HG02642 (cell line): ENCODE measurements around the gene MRPL20.
"Not testable (repeated sequence)": the region's sequence is repeated elsewhere in the genome, so short reads cannot be mapped to it uniquely, and the experiment has no call there.

Source experiments
- ATAC-seq: cut with Tn5 transposase; IDR thresholded peaks from one replicate; pipeline ENCODE4 v1.9.1; 2021; ENCODE audit warnings: mild to moderate bottlenecking; ENCODE audit not compliant: unreplicated experiment, poor library complexity

MRPL20 gene

GRCh38 chr1:1437904-1438376 lies 30.8 kb upstream of the MRPL20 start:
- ATAC-seq = peak; percentile 32

DNA sequence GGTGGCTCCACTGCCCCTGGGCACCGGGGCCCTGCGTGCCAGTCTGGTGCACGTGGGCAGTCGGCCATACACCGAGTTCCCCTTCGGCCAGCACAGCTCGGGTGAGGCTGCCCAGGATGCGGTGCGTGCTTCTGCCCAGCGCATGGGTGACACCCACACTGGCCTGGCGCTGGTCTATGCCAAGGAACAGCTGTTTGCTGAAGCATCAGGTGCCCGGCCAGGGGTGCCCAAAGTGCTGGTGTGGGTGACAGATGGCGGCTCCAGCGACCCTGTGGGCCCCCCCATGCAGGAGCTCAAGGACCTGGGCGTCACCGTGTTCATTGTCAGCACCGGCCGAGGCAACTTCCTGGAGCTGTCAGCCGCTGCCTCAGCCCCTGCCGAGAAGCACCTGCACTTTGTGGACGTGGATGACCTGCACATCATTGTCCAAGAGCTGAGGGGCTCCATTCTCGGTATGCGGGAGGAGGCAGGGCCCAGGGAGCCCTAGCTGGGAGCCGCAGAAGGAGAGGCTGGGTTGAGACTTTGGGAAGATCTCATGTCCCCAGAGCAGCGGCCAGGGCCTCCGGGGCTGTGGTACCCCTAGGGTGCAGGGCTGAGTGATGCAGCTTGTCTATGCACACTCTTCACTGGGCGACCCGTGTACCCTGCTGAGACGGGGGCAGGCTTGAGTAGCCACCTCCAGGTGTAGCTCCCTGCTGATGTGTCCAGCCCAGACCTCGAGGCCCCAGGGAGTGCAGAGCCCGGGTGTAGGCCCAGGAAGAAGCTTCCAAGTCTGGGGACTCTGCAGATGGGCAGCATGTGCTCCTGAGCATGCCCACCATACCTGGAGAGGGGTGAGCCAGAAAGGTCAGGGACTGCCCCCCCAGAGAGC lies 30.2 kb upstream of the MRPL20 start:
- no peak for ATAC-seq

DNA sequence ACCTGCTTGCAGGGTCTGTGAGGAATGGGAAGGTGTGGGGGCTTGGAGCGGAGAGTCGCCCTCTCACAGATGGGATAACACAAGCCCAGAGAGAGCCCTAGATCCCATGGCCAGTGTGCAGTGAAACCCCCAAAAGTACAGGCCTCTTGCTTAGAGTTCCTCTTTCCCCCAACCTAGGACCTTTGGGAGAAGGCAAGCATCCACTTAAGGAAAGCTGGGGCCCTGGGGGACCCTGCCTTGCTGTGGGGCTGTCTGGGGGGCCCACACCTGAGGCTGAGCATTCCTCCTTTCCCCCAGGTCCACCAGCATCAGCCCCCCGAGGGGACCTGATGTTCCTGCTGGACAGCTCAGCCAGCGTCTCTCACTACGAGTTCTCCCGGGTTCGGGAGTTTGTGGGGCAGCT lies 29.5 kb upstream of the MRPL20 start:
- no peak for ATAC-seq

DNA sequence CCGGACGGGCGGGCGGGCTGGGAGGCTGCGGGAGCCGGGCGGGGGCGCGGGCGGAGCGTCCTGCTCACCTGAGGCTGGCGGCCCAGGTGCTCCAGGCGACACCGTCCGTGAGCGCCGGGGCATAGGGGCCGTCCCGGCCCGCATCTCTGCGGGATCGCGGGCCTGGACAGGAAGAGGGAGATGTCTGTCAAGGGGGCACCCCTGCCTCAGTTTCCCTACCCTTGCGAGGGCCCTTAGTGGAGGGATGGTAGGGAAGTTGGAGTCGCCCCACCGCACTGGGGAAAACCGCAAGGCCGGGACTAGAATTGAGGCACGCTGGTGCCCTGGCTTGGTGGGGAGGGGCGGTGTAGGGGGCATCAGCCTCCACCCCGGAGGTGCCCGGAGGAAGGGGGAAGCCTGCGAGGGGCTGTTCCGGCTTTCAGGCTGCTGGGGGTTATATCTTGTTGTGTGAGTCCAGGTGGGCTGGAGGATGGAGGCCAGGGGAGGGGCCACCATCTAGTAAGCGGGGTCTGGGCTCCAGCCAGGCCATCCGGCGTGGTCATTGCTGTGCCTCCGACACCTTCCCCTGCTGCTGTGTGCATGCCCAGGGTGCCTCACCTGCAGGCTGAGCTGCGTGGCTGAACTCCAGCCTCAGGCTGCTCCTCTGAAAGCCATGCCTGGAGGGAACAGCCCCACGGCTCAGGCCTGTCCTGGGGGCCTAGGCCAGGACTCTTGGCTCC lies 29.0 kb upstream of the MRPL20 start:
- no peak for ATAC-seq

DNA sequence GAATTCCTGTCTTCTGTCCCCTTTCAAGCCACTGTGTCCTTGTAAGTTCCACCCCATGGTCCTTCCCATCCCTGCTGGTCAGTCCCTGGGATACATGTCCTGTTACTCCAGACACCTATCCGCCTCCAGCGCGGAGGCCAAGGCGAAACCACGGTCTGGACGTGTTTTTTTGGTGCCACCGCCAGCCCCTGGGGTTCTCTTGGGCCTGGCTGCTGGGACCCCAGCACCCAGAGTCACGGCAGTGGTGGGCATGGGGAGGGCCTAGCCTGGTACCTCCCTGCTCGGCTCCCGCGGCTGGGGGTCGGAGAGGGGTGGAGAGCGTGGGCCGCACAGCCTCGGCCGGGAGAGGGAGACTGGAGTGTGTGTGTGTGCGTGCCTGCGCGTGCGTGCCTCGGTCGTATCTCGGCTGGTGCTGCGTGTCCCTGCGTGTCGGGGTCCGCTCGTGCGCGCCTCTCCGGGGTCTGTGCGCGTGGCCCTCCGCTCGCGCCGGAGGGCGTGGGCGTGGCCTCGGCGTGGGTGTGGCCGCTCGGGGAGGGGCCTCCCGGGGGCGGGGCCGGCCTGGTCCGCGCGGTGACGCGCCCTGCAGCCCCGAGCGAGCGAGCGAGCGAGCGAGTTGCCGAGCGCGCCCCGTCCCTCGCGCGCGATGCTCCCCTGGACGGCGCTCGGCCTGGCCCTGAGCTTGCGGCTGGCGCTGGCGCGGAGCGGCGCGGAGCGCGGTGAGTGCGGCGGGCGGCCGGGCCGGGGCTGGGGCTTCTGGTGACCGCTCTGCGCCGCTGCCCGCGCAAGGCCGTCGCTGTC lies 28.2 kb upstream of the MRPL20 start, which contains the start of gene VWA1:
VWA1 (plus strand) TSS at position 585 of the 798 bp plus-strand sequence; CDS start at position 644, 59 bp downstream.
- peak; percentile 45 for ATAC-seq

- ATAC-seq = no peak
Observed at GRCh38 chr1:1434824-1435105, 27.7 kb upstream of the MRPL20 start.

DNA sequence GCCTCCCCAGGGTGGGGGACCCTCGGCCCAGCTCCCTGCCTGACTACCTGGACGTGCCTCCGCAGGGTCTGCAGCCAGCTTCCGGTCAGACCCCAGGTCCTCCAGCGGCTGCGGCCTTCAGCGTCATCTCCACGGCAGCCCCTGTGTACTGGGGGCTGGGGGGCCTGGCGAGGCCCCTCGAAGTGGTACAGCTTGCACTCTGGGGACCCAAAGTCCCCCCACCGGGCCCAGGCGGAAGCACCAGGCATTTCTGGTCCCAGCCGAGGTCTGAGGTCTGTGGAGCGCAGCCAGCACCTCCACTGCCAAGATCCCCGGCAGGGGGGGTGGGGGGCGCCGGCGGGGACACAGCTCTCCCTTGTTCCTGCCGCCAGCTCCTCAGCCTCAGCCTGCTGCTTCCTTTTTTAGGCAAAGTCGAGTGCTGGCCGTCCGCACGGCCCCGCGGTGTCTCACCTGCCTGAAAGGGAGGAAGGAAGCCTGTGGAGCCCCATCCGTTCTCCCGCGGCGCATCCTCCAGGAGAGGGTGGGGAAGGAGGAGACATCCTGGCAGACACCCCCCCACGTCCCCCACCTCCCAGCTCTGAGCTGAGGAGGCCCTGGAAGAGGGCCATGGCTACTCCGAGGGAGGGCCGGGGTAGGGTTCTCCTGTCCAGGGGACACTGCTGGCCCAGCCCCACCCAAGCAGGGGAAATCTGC lies 27.2 kb upstream of the MRPL20 start:
- ATAC-seq = no peak

- ATAC-seq = no peak
Observed at GRCh38 chr1:1433804-1434130, 26.7 kb upstream of the MRPL20 start.

GRCh38 chr1:1432951-1433803 lies 26.1 kb upstream of the MRPL20 start:
- ATAC-seq = no peak

DNA sequence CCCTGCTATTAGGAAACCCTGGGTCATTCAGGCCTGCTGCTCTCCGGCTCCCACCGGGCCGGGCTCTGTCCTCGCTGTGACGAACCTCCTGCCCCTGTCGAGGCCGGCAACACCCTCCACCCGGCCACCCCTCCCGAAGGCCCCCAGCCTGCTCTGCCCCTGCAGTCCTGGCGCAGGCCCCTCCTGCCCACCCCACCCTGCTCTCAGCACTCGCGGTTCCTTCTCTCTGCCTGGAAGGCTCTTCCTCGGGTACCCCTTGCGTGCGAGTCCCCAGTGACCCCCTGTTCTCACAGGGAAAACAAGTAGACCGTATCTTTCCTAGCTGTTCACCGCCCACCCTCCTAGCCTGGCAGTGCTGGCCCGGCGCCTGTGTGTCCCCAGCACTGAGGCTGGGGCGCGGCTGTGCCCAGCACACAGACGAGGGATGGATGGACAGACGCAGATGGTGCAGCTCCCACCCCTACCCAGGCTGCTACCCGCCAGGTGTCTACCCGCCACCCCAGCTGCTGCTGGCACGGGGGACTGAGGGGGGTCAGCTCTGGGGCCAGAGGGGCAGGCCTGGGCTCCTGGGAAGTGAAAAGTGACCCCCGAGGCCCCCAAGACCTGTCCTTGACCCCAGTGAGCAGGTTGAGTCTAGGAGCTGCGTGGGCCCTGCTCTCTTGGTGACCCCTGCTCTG lies 25.3 kb upstream of the MRPL20 start:
- ATAC-seq = no peak

DNA sequence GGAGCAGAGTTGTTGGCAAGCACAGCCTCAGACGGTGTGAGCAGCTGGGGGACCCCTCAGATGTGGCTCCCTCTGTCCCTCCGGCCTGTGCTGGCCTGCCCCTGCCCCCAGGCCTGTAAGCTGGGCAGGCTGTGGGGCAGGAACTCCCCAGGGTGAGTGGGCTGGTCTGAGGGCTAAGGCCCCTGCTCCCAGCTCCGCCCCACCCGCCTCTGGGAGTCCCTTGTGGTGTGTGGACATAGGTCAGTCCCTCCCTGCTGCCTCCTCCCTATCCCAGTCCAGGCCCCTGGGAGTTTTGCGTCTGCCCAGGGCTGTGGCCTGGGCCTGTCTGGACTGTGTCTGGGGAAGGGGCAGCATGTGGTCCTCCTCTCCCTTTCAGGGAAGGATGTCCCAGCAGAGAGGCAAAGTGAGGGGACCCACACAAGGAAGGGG lies 24.8 kb upstream of the MRPL20 start:
- ATAC-seq = no peak

- no peak for ATAC-seq
Observed at GRCh38 chr1:1430992-1431844, 24.1 kb upstream of the MRPL20 start.

DNA sequence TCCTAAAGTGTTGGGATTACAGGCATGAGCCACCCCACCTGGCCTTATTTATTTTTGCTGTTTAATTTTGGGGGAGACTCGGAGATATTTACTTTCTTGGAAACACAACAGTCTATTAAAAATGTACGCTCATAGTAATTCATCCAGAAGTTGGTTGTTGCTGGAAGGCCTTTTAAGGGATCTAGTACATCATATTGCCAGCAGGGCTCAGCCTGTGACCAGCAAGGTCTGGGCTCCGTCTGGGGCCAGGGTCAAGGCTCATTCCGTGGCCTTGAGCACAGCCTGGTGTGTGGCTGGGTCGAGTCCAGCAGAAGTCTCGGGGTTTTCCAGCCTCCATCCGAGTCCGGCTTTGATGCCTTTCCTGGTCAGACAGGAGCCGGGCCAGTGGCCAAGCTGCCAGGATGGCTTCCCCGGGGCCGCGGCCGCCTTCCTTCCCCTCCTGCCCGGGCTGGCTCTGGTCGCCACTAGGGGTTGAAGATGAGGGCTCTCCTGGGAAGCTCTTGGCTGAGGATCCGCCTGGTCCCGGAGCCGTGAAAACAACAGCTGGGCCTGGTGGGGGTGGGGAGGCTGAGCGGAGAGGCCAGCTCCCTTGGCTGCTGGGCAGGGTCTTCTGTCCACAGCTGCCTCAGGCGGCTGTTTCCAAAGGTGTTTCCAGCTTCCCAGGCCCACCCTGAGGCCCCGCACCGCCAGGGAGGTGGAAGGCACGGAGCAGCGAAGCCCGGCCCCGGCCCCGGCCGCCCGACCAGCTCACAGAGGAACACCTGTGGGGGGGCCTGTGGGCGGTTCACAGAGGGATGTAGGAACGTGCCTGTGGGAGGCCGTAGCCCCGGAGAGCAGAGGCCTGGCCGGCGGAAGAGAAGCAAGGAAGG lies 23.3 kb upstream of the MRPL20 start:
- ATAC-seq = no peak

DNA sequence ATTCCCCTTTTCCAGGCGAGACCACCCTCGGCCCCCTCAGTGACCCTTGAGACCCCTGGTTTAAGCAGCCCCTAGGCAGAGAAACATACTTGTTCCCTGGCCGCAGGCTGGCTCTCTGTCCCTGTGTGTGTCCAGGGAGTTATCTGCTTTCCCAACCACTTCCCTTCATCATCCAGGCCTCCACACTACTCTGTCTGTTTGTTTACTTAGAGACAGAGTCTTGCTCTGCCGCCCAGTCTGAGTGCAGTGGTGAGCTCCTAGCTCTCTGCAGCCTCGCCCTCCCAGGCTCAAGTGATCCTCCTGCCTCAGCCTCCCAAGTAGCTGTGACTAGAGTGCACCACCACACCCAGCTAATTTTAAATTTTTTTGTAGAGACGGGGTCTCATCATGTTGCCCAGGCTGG lies 22.6 kb upstream of the MRPL20 start:
- no peak for ATAC-seq

GRCh38 chr1:1428967-1429366 lies 21.9 kb upstream of the MRPL20 start:
- not testable (repeated sequence) for ATAC-seq

DNA sequence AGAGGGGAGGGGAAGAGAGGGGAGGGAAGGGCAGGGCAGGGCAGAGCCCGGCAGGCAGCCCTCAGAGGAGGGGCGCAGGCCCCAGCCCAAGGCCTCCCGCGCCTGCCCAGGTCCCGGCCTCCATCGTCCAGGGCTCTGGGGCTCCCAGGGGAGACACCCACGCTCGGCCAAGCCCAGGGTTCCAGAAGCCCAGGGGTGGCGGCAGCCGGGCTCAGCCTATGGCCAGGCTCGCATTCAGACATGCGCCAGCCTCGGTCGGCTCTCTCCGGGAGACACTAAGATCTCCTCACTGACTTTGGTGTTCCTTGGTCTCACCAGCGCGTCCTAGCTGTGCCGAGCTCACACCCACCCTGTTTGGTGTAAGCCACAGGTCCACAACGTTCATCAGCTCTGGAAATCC lies 21.1 kb upstream of the MRPL20 start:
- no peak for ATAC-seq

GRCh38 chr1:1427820-1428148 lies 20.7 kb upstream of the MRPL20 start:
- no peak for ATAC-seq
